ENCODE measurements around the gene MRPL37.

Gene MRPL37

DNA sequence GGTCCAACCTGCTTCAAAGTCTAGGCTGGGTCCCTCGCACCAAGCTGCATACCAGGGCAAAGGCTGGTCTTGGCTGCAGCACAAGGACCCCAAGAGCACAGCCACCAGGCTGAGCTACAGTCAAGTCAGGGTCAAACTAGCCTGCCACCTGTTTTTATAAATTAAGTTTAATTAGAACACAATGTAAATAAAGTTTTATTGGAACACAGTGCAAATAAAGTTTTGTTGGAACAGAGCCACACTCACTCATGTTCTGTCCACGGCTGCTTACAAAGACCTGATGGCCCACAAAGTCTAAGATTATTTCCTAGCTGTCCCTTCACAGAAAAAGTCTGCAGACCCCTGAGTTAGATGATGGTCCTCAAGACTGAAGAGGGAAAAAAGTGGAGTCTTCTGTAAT is 66.2 kb downstream of the MRPL37 start:
- no peak for FAIRE-seq

GRCh38 chr1:54266908-54267307 is 66.9 kb downstream of the MRPL37 start:
- FAIRE-seq, result no peak
